MCF 10A (cell line): ENCODE measurements around the gene RRP8. TPM values are rescaled to one million over a fixed set of nuclear protein-coding genes. Genes with fewer than 3 reads are reported as not detected.

ENCODE experiments used
- BruUV-seq: library from RNA; stranded (reverse); fragments of 400-500 nt; replicated peaks from 2 replicates; lab custom pipeline; 2021; lab: Mats Ljungman, UMichigan
- CTCF ChIA-PET: fragments of 300-600 bp; sonication (Branson Sonifier 250); formaldehyde crosslinking; extraction: SDS; loops from one replicate; lab custom pipeline; 2021; ENCODE audit warnings: antibody characterized with exemption, inconsistent platforms; lab: Yijun Ruan, JAX
- POLR2A ChIA-PET: fragments of 300-600, 350-650 bp; sonication (Branson Sonifier 250); formaldehyde crosslinking; extraction: SDS; loops from one replicate; lab custom pipeline; 2020; ENCODE audit warnings: antibody characterized with exemption, inconsistent platforms; lab: Yijun Ruan, JAX
- DNase-seq: peaks from one replicate; pipeline ENCODE4 v3.0.0-alpha.2; 2018; ENCODE audit not compliant: unreplicated experiment
- H3K27ac Mint-ChIP-seq: one replicate; pipeline ENCODE4 v1.8.0; 2022; ENCODE audit warnings: mild to moderate bottlenecking, low read depth, mixed read lengths; ENCODE audit not compliant: unreplicated experiment
- H3K27me3 Mint-ChIP-seq: one replicate; pipeline ENCODE4 v1.8.0; 2022; ENCODE audit warnings: mixed read lengths; ENCODE audit not compliant: insufficient read depth, unreplicated experiment
- H3K36me3 Mint-ChIP-seq: one replicate; pipeline ENCODE4 v1.8.0; 2022; ENCODE audit warnings: mild to moderate bottlenecking, moderate library complexity, mixed read lengths; ENCODE audit not compliant: insufficient read depth, unreplicated experiment
- H3K4me1 Mint-ChIP-seq: one replicate; pipeline ENCODE4 v1.8.0; 2022; ENCODE audit warnings: mixed read lengths; ENCODE audit not compliant: insufficient read depth, unreplicated experiment
- H3K4me3 Mint-ChIP-seq: one replicate; pipeline ENCODE4 v1.8.0; 2022; ENCODE audit warnings: mild to moderate bottlenecking, moderate library complexity, mixed read lengths; ENCODE audit not compliant: unreplicated experiment
- H3K9me3 Mint-ChIP-seq: one replicate; pipeline ENCODE4 v1.8.0; 2022; ENCODE audit warnings: mixed read lengths; ENCODE audit not compliant: unreplicated experiment
- CTCF ChIP-seq: fragments of 200-600 bp; IDR thresholded peaks from one replicate; pipeline ENCODE4 v1.8.0; 2022; ENCODE audit warnings: antibody characterized with exemption, mild to moderate bottlenecking; ENCODE audit not compliant: unreplicated experiment
- intact Hi-C: fragments of 100-400 bp; cut with micrococcal nuclease; formaldehyde crosslinking; loops from 2 replicates; pipeline ENCODE4 v1.14.1; 2022
- total RNA-seq: library from RNA; stranded (reverse); gene quantifications from 2 replicates; pipeline ENCODE4 v1.2.3, GENCODE V29; 2022

The RRP8 gene
- total RNA-seq, 1 experiment from 2014 or later = 27.6 TPM

GRCh38 chr11:6640036-6640984 lies 36.9 kb upstream of the RRP8 start:
- CTCF ChIA-PET = interaction anchor here (0.7 kb wide), 1 partner anchor 47 kb away, joined by 3 read pairs; no protein-coding TSS in a partner anchor
- no peak for TF ChIP-seq CTCF
- Mint-ChIP-seq H3K36me3 (no peaks in the 10 kb centered on the region), H3K27ac (no peak overlapping the region), H3K9me3 (no peaks in the 10 kb centered on the region), H3K4me1 (no peaks in the 10 kb centered on the region), H3K4me3 (no peak overlapping the region), H3K27me3 (no peaks in the 10 kb centered on the region)
- intact Hi-C loops = no loop called here
- DNase-seq = no peak
- BruUV-seq = no TSS peak
- POLR2A ChIA-PET = interaction anchor here (0.6 to 1.9 kb wide), 2 partner anchors 21 to 22 kb away, joined by 3 to 4 read pairs; partner anchors contain the start of gene TPP1

GRCh38 chr11:6638429-6638828 lies 35.0 kb upstream of the RRP8 start:
- CTCF ChIA-PET = interaction anchor here (0.7 to 1.1 kb wide), 3 partner anchors 11 to 68 kb away, joined by 3 to 4 read pairs (median 3); no protein-coding TSS in a partner anchor
- no peaks in the 10 kb centered on the region for H3K4me1 Mint-ChIP-seq

GRCh38 chr11:6637871-6638270 lies 34.5 kb upstream of the RRP8 start:
- POLR2A ChIA-PET = interaction anchor here (0.6 to 1.9 kb wide), 2 partner anchors 19 to 557 kb away, joined by 4 read pairs; partner anchors contain the start of gene TPP1
- Mint-ChIP-seq H3K4me1 (no peaks in the 10 kb centered on the region), H3K36me3 (no peaks in the 10 kb centered on the region), H3K27me3 (no peaks in the 10 kb centered on the region), H3K9me3 (no peaks in the 10 kb centered on the region), H3K27ac (no peak overlapping the region), H3K4me3 (no peak overlapping the region)
- intact Hi-C loops = no loop called here
- peak; percentile 29 for DNase-seq
- no peak for TF ChIP-seq CTCF
- no TSS peak for BruUV-seq
- CTCF ChIA-PET = interaction anchor here (1.1 kb wide), 1 partner anchor 68 kb away, joined by 3 read pairs; no protein-coding TSS in a partner anchor

More at GRCh38 chr11:6638429-6638828, 35.0 kb upstream of the RRP8 start:
- H3K9me3 Mint-ChIP-seq = no peaks in the 10 kb centered on the region
- H3K36me3 Mint-ChIP-seq = no peaks in the 10 kb centered on the region
- POLR2A ChIA-PET = interaction anchor here (1.9 kb wide), 1 partner anchor 19 kb away, joined by 4 read pairs; the partner anchor contains the start of gene TPP1
- intact Hi-C loops = no loop called here
- H3K27ac Mint-ChIP-seq = no peak overlapping the region
- TF ChIP-seq CTCF = no peak
- no TSS peak for BruUV-seq
- no peak overlapping the region for H3K4me3 Mint-ChIP-seq
- no peak for DNase-seq
- no peaks in the 10 kb centered on the region for H3K27me3 Mint-ChIP-seq

- ChIA-PET POLR2A (no interaction called here), CTCF (interaction anchor here (0.9 to 1.8 kb wide), 2 partner anchors 34 to 257 kb away, joined by 3 to 7 read pairs; no protein-coding TSS in a partner anchor)
- intact Hi-C loops = no loop called here
- no peak for DNase-seq
- H3K27ac Mint-ChIP-seq = no peak overlapping the region
- no peak overlapping the region for H3K4me3 Mint-ChIP-seq
- H3K27me3 Mint-ChIP-seq = no peaks in the 10 kb centered on the region
- no TSS peak for BruUV-seq
- H3K9me3 Mint-ChIP-seq = no peaks in the 10 kb centered on the region
- H3K4me1 Mint-ChIP-seq = no peaks in the 10 kb centered on the region
- TF ChIP-seq CTCF = no peak
- no peaks in the 10 kb centered on the region for H3K36me3 Mint-ChIP-seq
Measured at GRCh38 chr11:6636480-6636879, 33.1 kb upstream of the RRP8 start.
